DOHH2 (cell line): ENCODE results near the gene STK32C.

Source experiments
- CTCF ChIP-seq: fragments of 200-600 bp; sonication (generic); IDR thresholded peaks from one replicate; pipeline ENCODE4 v1.5.1; 2014; ENCODE audit warnings: antibody characterized with exemption, mild to moderate bottlenecking, low read depth, low read length; ENCODE audit not compliant: poor library complexity, severe bottlenecking
- EZH2phosphoT487 ChIP-seq: fragments of 200-600 bp; sonication (generic); IDR thresholded peaks from 2 replicates; pipeline ENCODE4 v1.6.1; 2017; ENCODE audit warnings: borderline replicate concordance, mild to moderate bottlenecking, antibody characterized with exemption, low read length, moderate library complexity, mixed read lengths

GRCh38 chr10:132305654-132306342 lies 2.0 kb downstream of the STK32C start:
- TF ChIP-seq CTCF (no peak), EZH2phosphoT487 (no peak)
